ENCODE data around the gene KIFAP3.
"Not testable (repeated sequence)": the region's sequence is repeated elsewhere in the genome, so short reads cannot be mapped to it uniquely, and the experiment has no call there.

The KIFAP3 gene

DNA sequence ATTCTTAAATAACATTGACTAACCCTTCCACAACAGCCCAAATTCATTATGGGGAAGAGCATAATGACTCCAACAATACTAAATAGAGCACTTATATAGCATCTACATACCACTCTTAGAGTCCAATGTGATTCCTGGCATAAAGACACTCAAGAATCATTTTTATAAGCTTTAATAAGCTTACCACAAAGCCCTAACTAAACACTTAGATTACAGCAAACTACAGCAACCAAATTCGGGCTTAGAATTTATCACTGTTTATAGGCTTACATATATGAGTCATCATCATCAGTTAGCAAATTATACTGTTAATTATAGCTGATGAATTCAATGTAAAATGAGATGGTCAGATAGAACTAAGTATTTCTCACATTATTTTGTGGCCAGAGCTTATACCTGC, 188.1 kb downstream of the KIFAP3 start:
- H3K27me3 ChIP-seq (ENCODE audit: control insufficient read depth, insufficient read depth, low read length), result no peaks in the 10 kb centered on the region
- H3K36me3 ChIP-seq (ENCODE audit: control insufficient read depth, insufficient read depth, low read length), result peaks cover 13% of the 10 kb centered on the region
- H3K27ac ChIP-seq (ENCODE audit: low read depth, low read length), result no peak overlapping the region
- H3K4me1 ChIP-seq (ENCODE audit: control insufficient read depth, insufficient read depth, low read length), result no peaks in the 10 kb centered on the region
- no peak overlapping the region for H3K9ac ChIP-seq (ENCODE audit: low read length)
- no peak overlapping the region for H3K4me3 ChIP-seq (ENCODE audit: low read length)

GRCh38 chr1:169885207-169885606, 189.3 kb downstream of the KIFAP3 start:
- H3K27me3 ChIP-seq (ENCODE audit: control insufficient read depth, insufficient read depth, low read length), result no peaks in the 10 kb centered on the region
- H3K27ac ChIP-seq (ENCODE audit: low read depth, low read length), result no peak overlapping the region
- no peak overlapping the region for H3K4me3 ChIP-seq (ENCODE audit: low read length)
- H3K36me3 ChIP-seq (ENCODE audit: control insufficient read depth, insufficient read depth, low read length), result peaks cover 14% of the 10 kb centered on the region
- H3K9ac ChIP-seq (ENCODE audit: low read length), result no peak overlapping the region
- no peaks in the 10 kb centered on the region for H3K4me1 ChIP-seq (ENCODE audit: control insufficient read depth, insufficient read depth, low read length)

DNA sequence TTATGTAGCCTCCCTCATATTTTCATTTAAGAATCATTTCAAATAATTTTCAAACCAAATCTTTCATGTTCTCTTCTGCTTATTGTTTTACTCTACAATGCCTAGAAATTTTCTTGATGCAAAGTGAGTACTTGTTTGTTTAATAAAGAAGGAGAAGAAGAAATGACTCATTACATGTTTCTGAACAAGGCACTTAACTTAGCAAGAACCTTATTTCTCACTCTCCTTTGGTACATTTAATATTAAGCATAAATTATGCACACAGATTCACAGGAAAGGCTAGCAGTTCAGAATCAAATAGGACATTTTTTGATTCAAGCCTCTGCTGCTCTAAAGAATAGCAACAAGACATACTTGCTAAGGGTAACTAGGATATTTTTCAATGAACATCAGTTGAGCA, 189.9 kb downstream of the KIFAP3 start:
- H3K27me3 ChIP-seq (ENCODE audit: control insufficient read depth, insufficient read depth, low read length), result no peaks in the 10 kb centered on the region
- no peak overlapping the region for H3K4me3 ChIP-seq (ENCODE audit: low read length)
- no peaks in the 10 kb centered on the region for H3K4me1 ChIP-seq (ENCODE audit: control insufficient read depth, insufficient read depth, low read length)
- peaks cover 14% of the 10 kb centered on the region for H3K36me3 ChIP-seq (ENCODE audit: control insufficient read depth, insufficient read depth, low read length)
- H3K27ac ChIP-seq (ENCODE audit: low read depth, low read length), result no peak overlapping the region
- H3K9ac ChIP-seq (ENCODE audit: low read length), result no peak overlapping the region

DNA sequence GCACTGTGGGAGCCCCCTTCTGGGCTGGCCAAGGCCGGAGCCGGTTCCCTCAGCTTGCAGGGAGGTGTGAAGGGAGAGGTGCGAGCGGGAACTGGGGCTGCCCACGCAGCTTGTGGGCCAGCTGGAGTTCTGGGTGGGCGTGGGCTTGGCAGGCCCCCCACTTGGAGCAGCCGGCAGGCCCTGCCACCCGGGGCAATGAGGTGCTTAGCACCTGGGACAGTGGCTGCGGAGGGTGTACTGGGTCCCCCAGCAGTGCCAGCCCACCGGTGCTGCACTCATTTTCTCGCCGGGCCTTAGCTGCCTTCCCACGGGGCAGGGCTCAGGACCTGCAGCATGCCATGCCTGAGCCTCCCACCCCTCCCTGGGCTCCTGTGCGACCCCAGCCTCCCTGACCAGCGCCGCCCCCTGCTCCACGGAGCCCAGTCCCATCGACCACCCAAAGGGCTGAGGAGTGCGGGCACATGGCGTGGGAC, 192.4 kb downstream of the KIFAP3 start:
- Histone ChIP-seq H3K9ac (ENCODE audit: low read length) (no peak overlapping the region), H3K4me3 (ENCODE audit: low read length) (no peak overlapping the region), H3K27me3 (ENCODE audit: control insufficient read depth, insufficient read depth, low read length) (no peaks in the 10 kb centered on the region), H3K36me3 (ENCODE audit: control insufficient read depth, insufficient read depth, low read length) (peaks cover 11% of the 10 kb centered on the region), H3K4me1 (ENCODE audit: control insufficient read depth, insufficient read depth, low read length) (no peaks in the 10 kb centered on the region), H3K27ac (ENCODE audit: low read depth, low read length) (no peak overlapping the region)

DNA sequence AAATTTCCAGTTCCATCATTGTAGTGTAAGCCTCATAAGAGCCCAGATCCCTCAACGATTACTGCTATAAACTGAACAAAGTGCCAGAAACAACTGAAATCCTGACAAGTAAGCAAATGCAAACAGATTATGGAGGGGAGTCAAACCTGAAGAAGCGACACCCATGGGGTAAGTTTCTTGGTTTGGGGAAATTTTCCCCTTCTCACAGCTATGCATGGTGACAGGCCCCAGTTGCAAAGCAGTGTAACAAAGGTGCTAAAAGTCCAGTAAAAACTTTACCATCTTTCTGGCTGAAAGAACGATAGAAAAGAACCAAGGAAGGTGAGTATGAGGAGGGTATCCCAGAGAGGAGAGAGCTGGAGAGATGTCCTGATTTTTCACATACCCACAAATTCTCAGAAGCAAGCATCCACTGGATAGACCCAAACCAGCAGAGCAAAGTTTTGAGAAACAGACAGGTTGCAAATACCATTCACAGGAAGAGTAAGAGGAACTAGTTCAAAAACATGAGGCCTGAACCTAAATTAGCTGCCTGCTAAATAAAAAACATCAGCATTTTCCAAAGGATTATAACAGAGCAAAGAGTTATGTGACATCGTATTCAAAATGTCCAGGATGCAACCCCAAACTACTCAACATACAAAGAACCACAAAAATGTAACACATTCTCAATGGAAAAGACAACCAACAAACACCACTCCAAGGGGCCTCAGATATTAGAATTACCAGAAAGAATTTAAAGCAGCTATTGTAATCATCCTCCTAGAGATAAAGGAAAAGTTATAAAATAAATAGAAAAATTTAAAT, 195.3 kb downstream of the KIFAP3 start:
- Histone ChIP-seq H3K27ac (ENCODE audit: low read depth, low read length) (no peak overlapping the region), H3K36me3 (ENCODE audit: control insufficient read depth, insufficient read depth, low read length) (peaks cover 11% of the 10 kb centered on the region)

DNA sequence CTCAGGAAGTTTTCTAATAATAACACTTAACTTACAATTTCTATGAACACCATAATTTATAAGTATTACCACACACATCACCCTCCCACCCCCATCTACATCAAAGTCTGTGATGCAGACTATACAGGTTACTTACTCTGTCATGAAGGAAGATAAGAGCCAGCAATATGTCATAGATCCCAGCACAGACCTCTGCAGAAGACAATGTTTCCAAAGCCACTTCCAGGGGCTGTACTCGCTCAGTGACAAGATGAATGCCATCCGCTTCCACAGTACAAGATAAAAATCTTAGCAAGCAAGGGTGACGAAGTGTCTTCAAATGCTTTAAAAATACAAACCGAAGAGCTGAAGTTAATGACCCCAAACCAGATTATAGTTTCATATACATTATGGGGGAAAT, 196.0 kb downstream of the KIFAP3 start:
- Histone ChIP-seq H3K36me3 (ENCODE audit: control insufficient read depth, insufficient read depth, low read length) (peaks cover 14% of the 10 kb centered on the region), H3K27ac (ENCODE audit: low read depth, low read length) (no peak overlapping the region), H3K27me3 (ENCODE audit: control insufficient read depth, insufficient read depth, low read length) (no peaks in the 10 kb centered on the region), H3K4me1 (ENCODE audit: control insufficient read depth, insufficient read depth, low read length) (peaks cover 6% of the 10 kb centered on the region), H3K9ac (ENCODE audit: low read length) (no peak overlapping the region), H3K4me3 (ENCODE audit: low read length) (no peak overlapping the region)

More for the DNA sequence above, 195.3 kb downstream of the KIFAP3 start:
- Histone ChIP-seq H3K9ac (ENCODE audit: low read length) (no peak overlapping the region), H3K4me3 (ENCODE audit: low read length) (no peak overlapping the region), H3K4me1 (ENCODE audit: control insufficient read depth, insufficient read depth, low read length) (no peaks in the 10 kb centered on the region), H3K27me3 (ENCODE audit: control insufficient read depth, insufficient read depth, low read length) (no peaks in the 10 kb centered on the region)

DNA sequence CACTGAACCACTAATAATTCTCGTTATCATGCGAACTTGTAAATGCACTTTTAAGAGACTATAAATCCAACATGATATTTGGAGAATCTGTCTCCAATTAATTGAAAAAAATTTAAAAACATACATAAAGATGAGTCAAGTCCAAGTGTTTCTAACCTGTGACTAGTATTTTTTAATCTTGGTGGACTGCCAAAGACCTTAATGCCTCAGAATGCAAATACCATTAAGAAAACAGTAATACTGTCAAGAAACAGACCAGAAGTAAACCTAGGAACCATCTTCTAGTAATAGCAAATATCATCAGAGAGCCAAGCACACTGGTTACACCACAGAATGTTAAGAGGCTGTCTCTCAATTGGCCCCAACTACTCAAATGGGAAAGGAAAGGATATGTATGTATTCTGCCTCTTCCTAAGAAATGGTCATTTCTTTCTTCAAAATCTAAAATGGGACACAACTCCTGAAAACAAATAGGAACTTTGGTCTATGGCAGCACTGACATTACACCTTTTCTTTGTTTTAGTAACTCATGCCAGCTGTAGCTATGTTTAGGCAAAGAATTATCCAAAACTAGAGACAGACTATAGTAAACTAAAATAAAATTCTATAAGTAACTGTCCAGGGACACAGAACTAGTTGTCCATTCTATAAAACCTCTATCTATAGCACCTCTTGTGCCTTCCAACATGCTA, 196.5 kb downstream of the KIFAP3 start:
- H3K9ac ChIP-seq (ENCODE audit: low read length), result no peak overlapping the region
- H3K36me3 ChIP-seq (ENCODE audit: control insufficient read depth, insufficient read depth, low read length), result peaks cover 16% of the 10 kb centered on the region

GRCh38 chr1:169874229-169874628, 200.3 kb downstream of the KIFAP3 start:
- no peaks in the 10 kb centered on the region for H3K27me3 ChIP-seq (ENCODE audit: control insufficient read depth, insufficient read depth, low read length)
- no peak overlapping the region for H3K4me3 ChIP-seq (ENCODE audit: low read length)
- H3K36me3 ChIP-seq (ENCODE audit: control insufficient read depth, insufficient read depth, low read length), result peaks cover 30% of the 10 kb centered on the region
- H3K9ac ChIP-seq (ENCODE audit: low read length), result no peak overlapping the region
- peak overlapping the region; percentile 62 for H3K27ac ChIP-seq (ENCODE audit: low read depth, low read length)
- peaks cover 7% of the 10 kb centered on the region for H3K4me1 ChIP-seq (ENCODE audit: control insufficient read depth, insufficient read depth, low read length)

More for the DNA sequence above, 196.5 kb downstream of the KIFAP3 start:
- H3K27me3 ChIP-seq (ENCODE audit: control insufficient read depth, insufficient read depth, low read length), result no peaks in the 10 kb centered on the region
- H3K4me1 ChIP-seq (ENCODE audit: control insufficient read depth, insufficient read depth, low read length), result peaks cover 7% of the 10 kb centered on the region
- no peak overlapping the region for H3K27ac ChIP-seq (ENCODE audit: low read depth, low read length)
- H3K4me3 ChIP-seq (ENCODE audit: low read length), result no peak overlapping the region

GRCh38 chr1:169873582-169874199, 200.8 kb downstream of the KIFAP3 start:
- H3K4me3 ChIP-seq (ENCODE audit: low read length), result no peak overlapping the region
- peak overlapping the region; percentile 62 for H3K27ac ChIP-seq (ENCODE audit: low read depth, low read length)
- H3K36me3 ChIP-seq (ENCODE audit: control insufficient read depth, insufficient read depth, low read length), result peaks cover 30% of the 10 kb centered on the region
- peaks cover 7% of the 10 kb centered on the region for H3K4me1 ChIP-seq (ENCODE audit: control insufficient read depth, insufficient read depth, low read length)
- H3K27me3 ChIP-seq (ENCODE audit: control insufficient read depth, insufficient read depth, low read length), result no peaks in the 10 kb centered on the region
- no peak overlapping the region for H3K9ac ChIP-seq (ENCODE audit: low read length)

- Histone ChIP-seq H3K27me3 (ENCODE audit: control insufficient read depth, insufficient read depth, low read length) (no peaks in the 10 kb centered on the region), H3K9ac (ENCODE audit: low read length) (no peak overlapping the region), H3K4me3 (ENCODE audit: low read length) (no peak overlapping the region), H3K36me3 (ENCODE audit: control insufficient read depth, insufficient read depth, low read length) (peaks cover 30% of the 10 kb centered on the region), H3K4me1 (ENCODE audit: control insufficient read depth, insufficient read depth, low read length) (peaks cover 7% of the 10 kb centered on the region), H3K27ac (ENCODE audit: low read depth, low read length) (no peak overlapping the region)
Observed at GRCh38 chr1:169872906-169873305, 201.6 kb downstream of the KIFAP3 start.

GRCh38 chr1:169871988-169872387, 202.5 kb downstream of the KIFAP3 start:
- not testable (repeated sequence) for H3K4me3 ChIP-seq (ENCODE audit: low read length); H3K27me3 ChIP-seq (ENCODE audit: control insufficient read depth, insufficient read depth, low read length); H3K27ac ChIP-seq (ENCODE audit: low read depth, low read length); H3K9ac ChIP-seq (ENCODE audit: low read length); H3K4me1 ChIP-seq (ENCODE audit: control insufficient read depth, insufficient read depth, low read length)
- peaks cover 33% of the 10 kb centered on the region for H3K36me3 ChIP-seq (ENCODE audit: control insufficient read depth, insufficient read depth, low read length)
